Activated CD4-positive, CD25-positive, alpha-beta regulatory T cell (primary cell): ENCODE measurements around the gene ITIH4.

ENCODE experiments used
- DNase-seq, 4 experiments: peaks; one replicate each; lab custom pipeline; 2025; lab: John Stamatoyannopoulos, UW

Gene ITIH4

GRCh38 chr3:52848617-52849016 lies 18.1 kb upstream of the ITIH4 start:
- DNase-seq = no peak

GRCh38 chr3:52847726-52848125 lies 17.3 kb upstream of the ITIH4 start:
- no peak for DNase-seq

- no peak for DNase-seq
Measured at GRCh38 chr3:52847241-52847640, 16.8 kb upstream of the ITIH4 start.

GRCh38 chr3:52846432-52846965 lies 16.0 kb upstream of the ITIH4 start:
- DNase-seq = no peak

GRCh38 chr3:52845691-52846431 lies 15.4 kb upstream of the ITIH4 start:
- peak in 1 of 4 experiments; percentile 13 for DNase-seq

- no peak for DNase-seq
Measured at GRCh38 chr3:52845157-52845556, 14.7 kb upstream of the ITIH4 start.

GRCh38 chr3:52844290-52844975 lies 14.0 kb upstream of the ITIH4 start:
- no peak for DNase-seq

- DNase-seq = no peak
Measured at GRCh38 chr3:52843881-52844280, 13.4 kb upstream of the ITIH4 start.

- DNase-seq = no peak
Measured at GRCh38 chr3:52843108-52843865, 12.8 kb upstream of the ITIH4 start.

GRCh38 chr3:52842424-52842823 lies 12.0 kb upstream of the ITIH4 start:
- DNase-seq = no peak

- no peak for DNase-seq
Measured at GRCh38 chr3:52841981-52842340, 11.5 kb upstream of the ITIH4 start.

- DNase-seq = no peak
Measured at GRCh38 chr3:52841211-52841980, 10.9 kb upstream of the ITIH4 start.

GRCh38 chr3:52839892-52840545 lies 9.5 kb upstream of the ITIH4 start:
- no peak for DNase-seq

- DNase-seq = no peak
Measured at GRCh38 chr3:52839268-52839575, 8.8 kb upstream of the ITIH4 start.

GRCh38 chr3:52838561-52839267 lies 8.2 kb upstream of the ITIH4 start:
- DNase-seq = no peak

GRCh38 chr3:52836986-52837385 lies 6.5 kb upstream of the ITIH4 start:
- DNase-seq = no peak

GRCh38 chr3:52836471-52836845 lies 6.0 kb upstream of the ITIH4 start:
- DNase-seq = no peak

- DNase-seq = no peak
Measured at GRCh38 chr3:52835766-52836470, 5.4 kb upstream of the ITIH4 start.

- DNase-seq = no peak
Measured at GRCh38 chr3:52834871-52835501, 4.5 kb upstream of the ITIH4 start, which contains the start of gene MUSTN1. Gene MUSTN1, minus strand, starts transcription at chr3:52835019. Its CDS starts 71 bp downstream, at chr3:52834948.

- no peak for DNase-seq
Measured at GRCh38 chr3:52833202-52833601, 2.7 kb upstream of the ITIH4 start.
